SK-N-MC (cell line): ENCODE results near the gene ZNF536.

Experiments
- DNase-seq: peaks from one replicate; pipeline ENCODE4 v3.0.0-alpha.2; 2011; ENCODE audit warnings: low read depth, low spot score
- H3K27ac ChIP-seq: fragments of 200-600 bp; sonication (generic); 2 replicates; pipeline ENCODE4 v1.5.1; 2016; ENCODE audit warnings: mixed run types
- H3K36me3 ChIP-seq: fragments of 200-600 bp; sonication (generic); 2 replicates; pipeline ENCODE4 v1.6.1; 2017; ENCODE audit warnings: antibody characterized with exemption, low read length, mixed read lengths; ENCODE audit not compliant: insufficient read depth
- H3K4me3 ChIP-seq: fragments of 200-600 bp; sonication (generic); 2 replicates; pipeline ENCODE4 v1.5.1; 2016
- H3K9ac ChIP-seq: fragments of 200-600 bp; sonication (generic); 2 replicates; pipeline ENCODE4 v1.8.0; 2017; ENCODE audit warnings: mixed run types, mixed read lengths; ENCODE audit not compliant: insufficient read length
- H3K9me3 ChIP-seq: fragments of 200-600 bp; sonication (generic); 2 replicates; pipeline ENCODE4 v1.6.1; 2017; ENCODE audit warnings: low read depth, mild to moderate bottlenecking, antibody characterized with exemption, low read length, moderate library complexity, mixed read lengths
- EZH2 ChIP-seq: fragments of 200-600 bp; sonication (generic); IDR thresholded peaks from one replicate; pipeline ENCODE4 v1.6.1; 2017; ENCODE audit warnings: antibody characterized with exemption
- FOXP2 ChIP-seq: optimal IDR thresholded peaks from 2 replicates; pipeline ENCODE3; 2011; ENCODE audit warnings: mild to moderate bottlenecking, moderate library complexity; ENCODE audit not compliant: insufficient read depth; ENCODE audit errors: extremely low read length, control extremely low read depth
- POLR2AphosphoS5 ChIP-seq: IDR thresholded peaks from 2 replicates; pipeline ENCODE4 v1.6.1; 2012; ENCODE audit warnings: mild to moderate bottlenecking, low read depth, low read length, borderline replicate concordance

Gene ZNF536

DNA sequence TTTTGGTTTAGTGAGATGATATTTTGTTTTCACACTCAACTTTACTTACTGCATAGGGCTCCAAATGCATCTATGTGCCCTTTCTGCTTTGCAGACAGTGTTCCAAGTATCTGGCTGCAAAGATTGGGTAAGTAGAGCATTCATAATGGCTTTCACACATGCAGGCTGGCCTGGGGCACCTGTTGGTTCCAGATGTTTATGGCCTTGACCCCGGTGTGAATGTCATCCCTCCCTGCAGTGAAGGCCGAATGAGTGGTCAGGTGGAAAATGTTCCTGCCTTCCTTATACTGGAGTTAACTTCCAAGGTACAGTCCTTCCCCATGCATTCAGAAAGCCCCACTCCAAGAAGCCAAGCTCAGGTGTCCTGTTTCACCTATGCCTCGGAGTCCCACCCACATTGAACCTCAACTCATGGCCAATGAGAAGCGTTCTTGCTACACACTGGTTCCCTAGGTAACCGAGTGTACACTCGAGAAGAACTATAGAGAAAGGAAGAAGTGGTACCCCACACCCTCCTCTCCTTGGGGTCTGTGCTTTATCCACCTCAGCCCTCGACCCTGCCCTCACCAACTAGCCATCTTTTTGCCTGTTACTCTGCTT lies 23.0 kb upstream of the ZNF536 start:
- DNase-seq: no peak
- H3K9me3 ChIP-seq: no peaks in the 10 kb centered on the region
- H3K4me3 ChIP-seq: no peak overlapping the region
- TF ChIP-seq EZH2: no peak
- no peak for TF ChIP-seq POLR2AphosphoS5
- TF ChIP-seq FOXP2: no peak
- no peak overlapping the region for H3K27ac ChIP-seq
- no peaks in the 10 kb centered on the region for H3K36me3 ChIP-seq
- H3K9ac ChIP-seq: no peak overlapping the region

DNA sequence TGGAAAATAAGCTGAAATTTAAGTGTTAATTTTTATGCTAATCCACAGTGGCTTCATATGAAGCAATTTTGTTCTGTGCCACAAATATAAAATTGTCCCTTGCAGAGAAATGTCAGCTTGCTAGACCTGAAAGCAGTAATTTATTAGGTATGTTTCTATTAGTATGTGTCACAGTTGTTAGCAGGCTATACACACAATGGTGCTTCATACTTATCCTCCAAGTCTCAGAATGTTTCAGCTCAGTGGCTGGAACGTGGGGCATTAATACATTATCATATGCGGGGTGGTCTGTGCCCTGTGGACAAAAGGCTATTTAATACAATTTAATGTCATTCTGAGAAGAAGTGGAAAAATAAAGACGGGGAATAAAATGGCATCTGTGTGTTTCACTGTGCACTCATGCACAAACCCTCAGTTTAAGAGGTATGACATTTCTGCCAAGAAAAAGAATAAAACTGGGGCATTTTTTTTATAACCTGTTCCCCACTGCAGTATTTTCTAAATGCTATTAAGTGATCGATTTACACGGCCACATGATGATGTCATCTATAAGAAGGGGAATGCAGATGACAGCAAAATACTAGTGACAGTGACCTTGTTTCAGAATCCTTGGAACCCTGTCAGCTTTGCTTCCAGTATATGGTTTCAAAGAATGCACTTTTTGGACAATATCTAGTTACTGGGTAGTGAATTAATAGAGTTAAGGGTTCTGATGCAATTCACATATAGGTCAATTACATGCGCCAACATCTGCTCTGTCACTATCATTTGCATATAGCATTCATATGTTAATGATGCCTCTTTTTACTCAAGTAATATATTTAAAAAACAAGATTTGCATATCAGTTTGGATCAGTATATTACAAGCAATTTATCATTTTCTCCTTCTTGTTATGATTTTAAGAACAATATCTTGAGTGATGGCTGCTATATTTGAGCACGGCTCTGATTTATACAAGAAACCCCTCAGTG lies 21.2 kb upstream of the ZNF536 start:
- Histone ChIP-seq H3K9ac (no peak overlapping the region), H3K36me3 (no peaks in the 10 kb centered on the region), H3K4me3 (no peak overlapping the region), H3K9me3 (no peaks in the 10 kb centered on the region), H3K27ac (no peak overlapping the region)
- DNase-seq: no peak
- TF ChIP-seq FOXP2: no peak
- no peak for TF ChIP-seq POLR2AphosphoS5
- no peak for TF ChIP-seq EZH2

DNA sequence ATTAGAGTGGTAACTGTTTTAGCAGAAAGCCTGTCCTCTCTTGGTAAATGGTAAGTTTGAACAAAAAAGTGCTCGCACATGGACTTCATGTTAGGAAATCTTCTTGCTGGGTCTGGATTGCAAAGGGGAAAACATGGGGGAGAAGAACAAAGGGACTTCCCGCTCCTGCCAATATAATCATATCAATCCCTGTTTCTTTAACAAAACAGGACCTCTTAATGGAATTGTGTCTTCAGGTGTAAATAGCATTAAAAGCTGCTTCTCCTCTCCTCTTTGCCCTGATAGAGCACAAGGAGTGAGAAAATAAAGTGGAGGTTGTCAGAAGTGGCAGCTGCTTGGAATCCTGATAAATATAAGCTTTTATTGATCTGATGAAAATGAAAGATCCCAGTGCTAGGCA lies 20.4 kb upstream of the ZNF536 start:
- Histone ChIP-seq H3K27ac (no peak overlapping the region), H3K9me3 (no peaks in the 10 kb centered on the region)
- DNase-seq: no peak

DNA sequence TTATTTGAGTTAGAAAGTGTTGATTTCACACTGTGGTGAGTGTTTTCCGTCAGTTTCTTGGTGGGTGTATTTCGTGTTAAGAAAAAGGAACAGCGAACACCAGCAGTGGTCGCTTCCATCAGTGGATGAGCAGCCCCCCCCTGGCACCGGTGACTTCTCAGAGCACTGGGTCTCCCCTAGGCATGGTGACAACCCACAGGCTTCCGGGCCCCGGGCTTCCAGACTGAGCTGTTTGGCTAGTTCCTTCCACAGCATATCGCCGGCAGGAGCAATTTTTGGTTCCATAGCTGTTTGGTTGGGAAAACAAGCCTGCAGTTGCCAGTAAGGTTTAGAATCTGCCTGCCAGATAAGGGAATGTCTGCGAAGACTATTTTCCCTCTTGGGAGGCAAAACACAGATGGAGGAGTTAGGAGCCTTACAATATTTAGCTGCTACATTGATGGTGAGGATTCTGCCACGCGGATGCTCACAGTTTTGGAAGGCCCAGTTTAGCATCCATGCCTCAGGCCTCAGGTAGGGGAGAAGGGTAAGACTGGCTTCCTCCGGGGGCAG lies 18.7 kb upstream of the ZNF536 start:
- DNase-seq: no peak
- H3K9ac ChIP-seq: no peak overlapping the region
- no peak overlapping the region for H3K27ac ChIP-seq
- H3K9me3 ChIP-seq: no peaks in the 10 kb centered on the region
- TF ChIP-seq EZH2 (no peak), FOXP2 (no peak), POLR2AphosphoS5 (no peak)
- H3K36me3 ChIP-seq: no peaks in the 10 kb centered on the region
- no peak overlapping the region for H3K4me3 ChIP-seq

More for the DNA sequence above, 20.4 kb upstream of the ZNF536 start:
- TF ChIP-seq EZH2: no peak
- TF ChIP-seq FOXP2: no peak
- TF ChIP-seq POLR2AphosphoS5: no peak
- Histone ChIP-seq H3K4me3 (no peak overlapping the region), H3K36me3 (no peaks in the 10 kb centered on the region), H3K9ac (no peak overlapping the region)

DNA sequence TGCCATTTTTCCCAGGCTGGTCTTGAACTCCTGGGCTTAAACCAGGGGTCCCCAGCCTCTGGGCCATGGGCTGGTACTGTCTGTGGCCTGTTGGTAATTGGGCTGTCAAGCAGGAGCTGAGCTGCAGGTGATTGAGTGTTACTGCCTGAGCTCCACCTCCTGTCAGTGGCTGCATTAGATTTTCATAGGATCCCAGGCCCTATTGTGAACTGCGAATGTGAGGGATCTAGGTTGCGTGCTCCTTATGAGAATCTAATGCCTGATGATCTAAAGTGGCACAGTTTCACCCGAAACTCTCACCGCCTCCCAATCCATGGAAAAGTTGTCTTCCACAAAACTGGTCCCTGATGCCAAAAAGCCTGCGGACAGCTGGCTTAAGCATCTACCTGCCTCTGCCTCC lies 16.6 kb upstream of the ZNF536 start:
- DNase-seq: no peak
- Histone ChIP-seq H3K9ac (no peak overlapping the region), H3K9me3 (no peaks in the 10 kb centered on the region), H3K27ac (no peak overlapping the region), H3K4me3 (no peak overlapping the region), H3K36me3 (no peaks in the 10 kb centered on the region)
- TF ChIP-seq POLR2AphosphoS5 (no peak), FOXP2 (no peak), EZH2 (no peak)

DNA sequence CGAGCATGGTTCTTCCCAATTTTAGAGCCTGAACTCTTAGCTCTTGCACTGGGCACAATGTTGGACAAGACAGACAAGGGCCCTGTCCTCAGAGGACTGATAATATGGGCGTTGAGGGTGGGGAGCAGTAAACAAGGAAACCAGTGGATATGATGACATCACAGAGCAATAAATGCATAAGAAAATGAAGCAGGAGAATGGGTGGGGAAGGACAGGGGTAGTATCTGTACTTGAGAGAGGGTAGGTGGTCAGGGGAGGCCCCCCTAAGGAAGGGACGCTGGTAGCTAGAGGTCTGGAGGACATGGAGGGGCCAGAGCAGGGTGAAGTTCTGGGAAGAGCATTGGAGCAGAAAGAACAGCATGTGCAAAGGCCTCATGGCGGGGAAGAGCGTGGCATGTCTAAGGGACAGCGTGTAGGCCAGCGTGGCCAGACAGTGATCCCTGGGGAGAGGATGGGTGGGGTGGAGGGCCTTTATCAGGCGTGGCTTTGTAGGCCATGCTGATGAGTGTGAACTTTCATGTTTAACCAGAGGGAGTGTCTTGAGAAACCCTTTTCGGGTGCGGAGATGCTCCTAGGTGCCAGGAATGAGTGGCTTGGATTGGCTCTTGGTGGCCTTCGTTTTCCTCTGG lies 15.1 kb upstream of the ZNF536 start:
- no peak overlapping the region for H3K9ac ChIP-seq
- TF ChIP-seq POLR2AphosphoS5 (no peak), EZH2 (no peak), FOXP2 (no peak)
- H3K27ac ChIP-seq: no peak overlapping the region
- no peaks in the 10 kb centered on the region for H3K9me3 ChIP-seq
- H3K36me3 ChIP-seq: no peaks in the 10 kb centered on the region
- no peak overlapping the region for H3K4me3 ChIP-seq
- DNase-seq: no peak

DNA sequence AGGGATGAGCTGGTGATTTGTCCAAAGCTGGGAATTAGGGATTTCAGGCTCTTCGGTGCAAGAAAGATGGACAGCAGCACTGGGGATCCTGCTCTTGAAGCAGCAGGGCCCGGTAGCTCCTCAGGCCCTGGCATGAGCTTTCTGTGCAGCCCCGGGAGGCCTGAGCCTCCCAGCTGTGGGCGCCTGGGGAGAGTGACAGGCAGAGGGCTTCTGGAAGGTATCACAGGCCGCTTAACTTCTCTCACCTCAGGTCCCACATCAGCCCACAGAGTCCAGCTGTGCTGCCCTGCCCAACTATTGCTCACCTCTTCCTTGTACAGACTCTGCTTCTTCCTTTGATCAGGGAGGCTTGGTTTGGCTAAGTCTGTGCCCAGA lies 14.6 kb upstream of the ZNF536 start:
- Histone ChIP-seq H3K4me3 (no peak overlapping the region), H3K27ac (no peak overlapping the region), H3K36me3 (no peaks in the 10 kb centered on the region), H3K9me3 (no peaks in the 10 kb centered on the region), H3K9ac (no peak overlapping the region)
- no peak for DNase-seq
- TF ChIP-seq POLR2AphosphoS5 (no peak), FOXP2 (no peak), EZH2 (no peak)

DNA sequence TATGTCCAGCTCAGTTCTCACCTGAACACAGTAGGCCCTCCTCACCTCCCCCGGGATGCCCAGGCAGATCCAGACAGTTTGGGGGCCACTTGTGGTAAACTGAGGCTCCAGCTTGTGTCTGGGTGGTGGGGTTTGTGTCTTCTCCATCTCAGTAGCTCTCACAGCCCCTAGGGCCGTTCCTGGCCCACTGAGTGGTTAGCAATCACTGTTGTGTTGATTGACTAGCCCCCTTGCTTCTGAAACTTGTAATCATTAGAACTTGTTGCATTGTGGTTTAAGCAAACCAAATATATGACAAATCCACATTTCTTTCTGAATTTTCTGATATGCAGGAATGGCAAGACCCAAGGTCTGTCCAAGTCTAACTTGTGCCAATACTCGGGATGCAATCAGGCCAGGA lies 13.9 kb upstream of the ZNF536 start:
- no peak overlapping the region for H3K9ac ChIP-seq
- no peak for DNase-seq
- no peaks in the 10 kb centered on the region for H3K36me3 ChIP-seq
- no peaks in the 10 kb centered on the region for H3K9me3 ChIP-seq
- no peak overlapping the region for H3K4me3 ChIP-seq
- no peak overlapping the region for H3K27ac ChIP-seq
- no peak for TF ChIP-seq POLR2AphosphoS5
